Umbilical cord (tissue), 2 donors: ENCODE data around the gene MS4A6A. TPM values are rescaled to one million over a fixed set of nuclear protein-coding genes. Genes with fewer than 3 reads are reported as not detected.
"Not testable (repeated sequence)": the region's sequence is repeated elsewhere in the genome, so short reads cannot be mapped to it uniquely, and the experiment has no call there.

ENCODE experiments used
- DNase-seq: peaks from one replicate; pipeline ENCODE4 v3.0.0-alpha.2; 2015; ENCODE audit warnings: low spot score
- total RNA-seq: library from RNA; depleted of rRNA; stranded (reverse); fragments of >200 nt; gene quantifications from one replicate; pipeline ENCODE4 v1.2.3, GENCODE V29; 2014; ENCODE audit warnings: low replicate concordance; ENCODE audit not compliant: insufficient read depth

The MS4A6A gene
- total RNA-seq, 1 donor from 2014 or later: 41.7 TPM

GRCh38 chr11:60184824-60185511 lies 2.1 kb upstream of the MS4A6A start:
- peak; percentile 43 for DNase-seq

DNA sequence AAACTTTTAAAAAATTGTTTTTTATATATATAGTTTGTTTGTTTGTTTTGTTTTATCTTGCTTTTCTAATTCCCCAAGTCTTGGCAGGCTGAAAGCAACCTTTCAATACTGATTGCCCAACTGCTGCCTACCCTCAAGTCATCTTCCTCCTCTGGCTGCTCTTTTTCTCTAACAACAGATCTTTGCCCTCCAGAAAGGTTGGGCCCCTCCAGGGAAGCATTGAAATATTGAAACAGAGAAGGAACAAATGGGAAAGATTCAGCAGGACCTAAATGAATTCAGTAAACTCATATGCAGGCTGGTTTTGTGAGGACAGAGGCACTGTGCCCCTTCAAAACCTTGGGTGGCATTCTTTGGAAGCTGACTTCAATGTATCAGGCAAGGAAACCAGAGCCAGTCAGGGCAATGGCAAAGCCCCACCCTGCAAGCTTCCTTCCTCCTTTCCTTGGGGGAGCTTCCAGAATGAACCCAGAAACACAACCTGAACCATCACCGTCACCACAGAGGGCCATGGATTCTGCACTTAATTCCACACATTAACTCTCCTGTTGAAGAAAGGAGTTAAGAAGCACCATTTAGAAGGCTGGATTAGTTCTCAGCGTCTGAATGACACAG lies 815 bp upstream of the MS4A6A start:
- DNase-seq: peak; percentile 20

- no peak for DNase-seq
Observed at GRCh38 chr11:60175860-60176275, 7.0 kb downstream of the MS4A6A start.

DNA sequence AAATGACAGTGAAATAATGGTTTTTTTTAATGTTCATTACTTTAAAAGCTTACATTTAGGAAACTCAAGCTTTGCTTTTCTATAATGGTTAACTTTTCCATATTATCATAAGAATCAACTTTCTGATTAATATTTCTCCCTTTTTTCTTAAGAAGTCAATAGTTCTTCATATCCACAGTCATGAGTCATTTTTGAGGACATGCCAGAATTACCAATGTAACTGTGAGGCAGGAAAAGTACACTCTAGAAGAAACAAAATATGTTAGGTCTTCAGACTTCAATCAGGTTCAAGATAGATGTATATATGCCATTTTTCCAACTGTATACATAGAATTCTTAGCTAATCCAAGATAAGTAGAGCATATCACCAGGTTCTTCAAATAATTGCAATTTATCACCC lies 10.9 kb downstream of the MS4A6A start:
- DNase-seq: no peak

DNA sequence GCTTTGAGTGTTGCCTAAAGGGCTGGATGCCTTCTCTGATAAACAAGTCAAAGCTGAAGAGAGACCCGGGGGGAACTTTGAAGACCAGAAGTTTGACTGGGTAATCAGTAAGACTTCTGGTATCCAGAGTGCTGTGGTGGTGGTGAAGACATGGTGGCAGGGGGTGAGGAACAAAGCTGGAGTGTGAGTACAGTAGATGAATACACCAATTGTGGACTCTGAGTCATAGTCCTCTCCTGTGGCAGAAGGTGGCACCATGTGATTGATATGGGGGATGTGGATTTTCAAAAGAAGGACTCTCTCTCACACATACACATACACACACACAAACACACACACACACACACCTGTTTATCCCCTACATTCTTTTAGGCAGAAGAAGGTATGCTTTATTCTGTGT lies 12.3 kb downstream of the MS4A6A start:
- DNase-seq: no peak

GRCh38 chr11:60169264-60169915 lies 13.5 kb downstream of the MS4A6A start:
- DNase-seq: no peak

GRCh38 chr11:60168306-60168705 lies 14.6 kb downstream of the MS4A6A start:
- no peak for DNase-seq

GRCh38 chr11:60165951-60166350 lies 16.9 kb downstream of the MS4A6A start:
- DNase-seq: no peak

GRCh38 chr11:60165538-60165937 lies 17.3 kb downstream of the MS4A6A start:
- DNase-seq: no peak

- DNase-seq: no peak
Observed at GRCh38 chr11:60164550-60165075, 18.3 kb downstream of the MS4A6A start.

- DNase-seq: no peak
Observed at GRCh38 chr11:60161766-60162165, 21.1 kb downstream of the MS4A6A start.

DNA sequence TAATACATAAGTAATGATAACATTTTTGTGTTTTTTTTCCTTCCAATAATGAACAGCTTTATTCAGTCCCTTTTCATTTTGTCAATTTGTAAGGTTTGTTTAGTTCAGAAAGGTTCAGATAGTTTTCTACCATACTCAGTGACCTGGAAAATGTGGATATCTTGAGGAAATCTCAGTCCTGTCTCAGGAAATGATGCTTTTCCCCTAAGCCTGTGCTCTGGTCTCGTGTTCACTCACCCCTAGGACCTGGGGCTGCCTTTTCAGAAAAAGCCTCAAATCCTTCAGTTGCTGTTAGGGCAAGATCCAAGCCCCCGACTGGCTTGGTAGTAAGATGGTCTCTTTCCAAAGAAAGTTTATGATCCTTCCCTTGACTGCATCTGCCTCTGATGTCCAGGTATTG lies 21.8 kb downstream of the MS4A6A start:
- no peak for DNase-seq

DNA sequence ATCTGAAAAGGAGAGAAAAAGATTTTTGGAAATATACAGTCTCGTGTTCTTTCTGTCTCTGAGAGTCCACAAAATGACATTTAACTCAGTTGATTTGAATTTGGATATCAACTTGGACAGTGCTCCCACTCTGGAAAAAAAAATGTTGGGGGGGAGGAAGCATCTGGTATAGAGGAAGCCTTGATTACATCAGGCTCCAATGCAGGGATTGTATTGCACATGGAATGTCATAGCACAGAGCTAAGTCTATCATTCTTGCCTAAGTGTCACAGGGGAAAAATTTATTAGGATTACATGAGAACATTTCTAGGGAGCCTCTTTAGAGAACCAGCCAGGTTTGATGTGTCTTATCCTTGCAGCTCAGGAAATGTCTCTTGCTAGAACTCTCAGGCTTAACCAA lies 23.0 kb downstream of the MS4A6A start:
- no peak for DNase-seq

DNA sequence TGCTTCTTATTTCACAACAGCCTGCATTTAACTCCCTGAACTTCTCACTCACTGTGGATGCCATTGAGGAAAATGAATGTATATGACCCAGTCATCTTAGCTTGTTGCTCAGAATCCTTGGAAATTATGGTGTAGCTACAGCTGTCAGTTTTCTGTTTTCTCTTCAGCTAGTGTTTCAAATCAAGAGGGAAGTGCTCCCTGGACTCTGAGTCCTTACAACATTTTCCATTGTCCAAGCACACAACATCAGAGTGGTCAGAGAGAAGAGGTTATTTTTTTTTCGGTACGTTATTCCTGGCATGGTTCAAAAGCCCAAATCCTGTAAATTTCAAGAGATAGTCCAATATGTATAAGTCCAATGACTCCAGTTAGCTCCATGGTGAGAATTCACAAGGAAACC lies 23.6 kb downstream of the MS4A6A start:
- DNase-seq: no peak

DNA sequence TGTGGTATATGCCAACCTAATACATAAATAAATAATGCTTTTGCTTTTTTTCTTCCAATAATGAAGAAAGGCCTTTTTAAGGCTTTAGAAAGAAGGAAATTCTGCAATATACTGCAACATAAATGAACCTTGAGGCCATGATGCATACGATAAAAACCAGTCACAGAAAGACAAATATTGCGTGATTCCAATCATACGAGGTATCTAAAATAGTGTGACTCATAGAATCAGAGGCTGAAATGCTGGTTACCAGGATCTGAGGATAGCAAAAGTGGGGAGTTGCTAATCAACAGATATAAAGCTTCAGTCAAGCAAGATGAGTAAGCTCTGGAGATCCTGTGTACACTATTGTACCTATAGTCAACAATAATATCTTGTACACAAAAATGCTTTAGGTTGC lies 24.2 kb downstream of the MS4A6A start:
- no peak for DNase-seq

GRCh38 chr11:60155931-60156330 lies 27.0 kb downstream of the MS4A6A start:
- no peak for DNase-seq

DNA sequence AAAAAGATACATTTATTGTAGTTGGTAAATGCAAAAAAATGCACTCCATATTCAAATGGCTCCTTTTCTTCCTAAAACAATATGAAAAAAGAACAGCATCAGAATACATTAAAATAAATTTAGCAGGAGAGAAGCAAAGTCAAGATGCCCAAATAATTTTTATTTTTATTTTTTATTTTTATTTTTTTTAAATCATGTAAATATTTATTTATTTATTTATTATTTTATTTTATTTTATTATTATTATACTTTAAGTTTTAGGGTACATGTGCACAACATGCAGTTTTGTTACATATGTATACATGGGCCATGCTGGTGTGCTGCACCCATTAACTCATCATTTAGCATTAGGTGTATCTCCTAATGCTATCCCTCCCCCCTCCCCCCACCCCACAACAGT lies 30.2 kb downstream of the MS4A6A start:
- DNase-seq: not testable (repeated sequence)

DNA sequence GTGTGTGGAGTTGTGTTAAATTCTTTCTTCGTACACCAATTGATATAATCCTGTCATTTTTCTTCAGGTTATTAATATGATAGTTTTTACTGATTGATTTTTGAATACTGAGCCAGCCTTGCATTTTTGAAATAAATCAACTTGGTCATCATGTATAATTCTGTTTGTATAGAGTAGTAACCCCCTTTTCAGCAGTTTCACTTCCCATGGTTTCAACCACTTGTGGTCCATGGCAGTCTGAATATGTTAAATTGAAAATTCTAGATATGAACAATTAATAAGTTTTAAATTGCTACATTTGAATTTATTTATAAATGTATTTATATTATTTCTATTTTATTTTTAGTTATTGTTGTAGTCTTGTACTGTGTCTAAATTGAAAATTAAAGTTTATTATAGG lies 32.6 kb downstream of the MS4A6A start:
- no peak for DNase-seq

DNA sequence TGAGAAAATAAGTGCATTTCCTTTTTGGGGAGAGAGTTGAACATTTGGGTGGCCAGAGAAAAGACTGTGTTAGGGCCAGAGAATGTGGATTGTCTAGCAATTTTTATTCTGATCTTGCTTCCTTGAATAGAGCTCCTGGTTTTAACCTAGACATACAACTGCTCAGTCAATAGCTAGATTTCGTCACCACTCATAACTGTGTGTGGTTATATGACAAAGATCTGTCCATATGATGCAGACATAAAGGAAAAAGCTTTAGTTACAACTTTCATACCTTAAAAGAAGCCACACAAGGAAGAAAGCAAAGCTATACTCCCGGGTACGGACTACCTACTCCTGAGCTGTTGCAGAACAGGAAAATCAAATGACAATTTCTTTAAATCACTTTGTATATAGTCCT lies 37.2 kb downstream of the MS4A6A start:
- no peak for DNase-seq

DNA sequence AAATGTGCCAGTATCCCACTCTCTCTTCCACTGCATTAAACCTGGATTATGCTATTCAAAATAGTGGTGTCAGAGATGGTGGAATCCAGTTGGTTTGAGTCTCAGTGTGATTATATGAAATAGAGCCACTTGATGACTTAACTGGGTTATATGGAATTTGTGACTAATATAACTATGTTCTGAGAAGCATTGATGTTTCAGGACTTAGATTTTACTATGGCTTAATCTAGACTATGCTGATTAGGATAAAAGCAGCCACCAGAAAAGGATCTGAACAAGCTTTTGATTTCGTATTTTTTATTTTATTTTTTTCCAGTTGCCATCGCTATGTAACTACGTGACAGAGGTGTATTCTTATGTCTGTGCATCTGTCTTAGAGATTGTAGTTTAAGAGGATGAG lies 39.1 kb downstream of the MS4A6A start:
- DNase-seq: no peak

DNA sequence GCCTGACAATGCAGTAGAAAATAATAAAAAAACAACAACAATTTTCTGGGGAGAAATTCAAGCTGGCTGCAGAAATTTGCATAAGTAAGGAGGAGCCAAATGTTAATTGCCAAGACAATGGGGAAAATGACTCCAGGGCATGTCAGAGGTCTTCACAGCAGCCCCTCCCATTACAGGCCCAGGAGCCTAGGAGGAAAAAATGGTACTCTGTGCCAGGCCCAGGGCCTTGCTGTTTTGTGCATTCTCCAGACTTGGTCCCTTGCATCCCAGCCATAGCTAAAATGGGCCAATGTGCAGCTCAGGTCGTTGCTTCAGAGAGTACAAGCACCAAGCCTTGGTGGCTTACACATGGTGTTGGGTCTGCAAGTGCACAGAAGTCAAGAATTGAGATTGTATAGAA lies 49.0 kb downstream of the MS4A6A start:
- DNase-seq: no peak

DNA sequence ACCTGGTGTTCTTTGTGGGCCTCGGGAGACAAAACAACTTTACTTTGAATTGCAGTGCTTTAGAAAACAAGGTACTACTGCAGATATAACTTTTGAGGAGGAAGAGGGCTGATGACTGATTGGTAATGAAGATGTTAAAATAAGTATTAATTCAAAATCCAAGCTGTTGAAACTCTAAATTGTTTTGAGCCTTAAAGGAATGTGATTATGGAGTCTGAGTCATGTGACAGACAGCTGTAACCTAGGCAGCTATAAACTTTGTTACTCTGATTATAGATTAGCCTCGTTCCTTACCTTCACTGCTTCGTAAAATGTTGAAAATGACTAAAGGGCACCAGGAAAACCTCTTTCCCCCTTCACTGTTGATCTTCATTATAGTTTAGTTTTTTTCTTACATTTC lies 51.0 kb downstream of the MS4A6A start:
- no peak for DNase-seq

- peak; percentile 69 for DNase-seq
Observed at GRCh38 chr11:60130496-60130895, 52.4 kb downstream of the MS4A6A start.
